GM23248 (cell line): Measurements from ENCODE around the gene LLPH.

Experiments
- EZH2 ChIP-seq: fragments of 200-600 bp; sonication (generic); IDR thresholded peaks from 2 replicates; pipeline ENCODE4 v1.6.1; 2018; ENCODE audit warnings: antibody characterized with exemption, mild to moderate bottlenecking; ENCODE audit not compliant: insufficient read depth, poor library complexity, severe bottlenecking
- EZH2phosphoT487 ChIP-seq: fragments of 200-600 bp; sonication (generic); IDR thresholded peaks from 2 replicates; pipeline ENCODE4 v1.6.1; 2018; ENCODE audit warnings: antibody characterized with exemption, moderate library complexity, mild to moderate bottlenecking, low read depth; ENCODE audit not compliant: insufficient read depth

DNA sequence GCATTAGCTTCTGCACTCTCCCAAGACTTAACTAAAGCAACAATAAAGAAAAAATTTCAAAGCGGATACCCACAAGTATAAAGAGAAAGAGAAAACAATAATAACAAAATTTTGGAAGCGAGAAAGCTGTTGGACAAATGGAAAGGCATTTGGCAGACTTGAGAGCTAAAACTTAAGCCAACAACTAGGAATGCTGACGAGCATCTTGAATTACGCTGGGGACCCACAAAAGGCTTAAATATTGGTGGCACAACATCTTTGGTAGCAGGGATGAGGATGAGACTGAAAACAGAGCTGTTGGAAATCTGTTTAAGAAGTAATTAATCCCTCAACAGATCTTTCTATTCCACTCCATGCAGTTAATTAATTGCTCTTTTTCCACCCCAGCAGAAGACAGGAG, 49.8 kb downstream of the LLPH start:
- no peak for TF ChIP-seq EZH2
- TF ChIP-seq EZH2phosphoT487 = no peak
